Central memory CD8-positive, alpha-beta T cell (primary cell): Measurements from ENCODE around the gene MINDY3.
"Not testable (repeated sequence)": the region's sequence is repeated elsewhere in the genome, so short reads cannot be mapped to it uniquely, and the experiment has no call there.

Source experiments
- ATAC-seq: fragments of 150-1000 bp; cut with Tn5 transposase; replicated peaks from 2 replicates; pipeline ENCODE4 v1.10.0; 2022; ENCODE audit warnings: mild to moderate bottlenecking, moderate FRiP score, moderate number of reproducible peaks; ENCODE audit not compliant: poor library complexity, severe bottlenecking; ENCODE audit errors: extremely low read depth
- DNase-seq, 2 donors: peaks; one replicate each; pipeline ENCODE4 v3.0.0; 2021; ENCODE audit warnings: low spot score in 2 of 2
- H3K27ac Mint-ChIP-seq: one replicate; pipeline ENCODE4 v1.8.0; 2022; ENCODE audit warnings: low read depth, mild to moderate bottlenecking, moderate library complexity, mixed read lengths
- H3K27me3 Mint-ChIP-seq: one replicate; pipeline ENCODE4 v1.8.0; 2022; ENCODE audit warnings: mixed read lengths
- H3K36me3 Mint-ChIP-seq: one replicate; pipeline ENCODE4 v1.8.0; 2022; ENCODE audit warnings: mild to moderate bottlenecking, moderate library complexity, mixed read lengths; ENCODE audit not compliant: insufficient read depth
- H3K4me1 Mint-ChIP-seq: one replicate; pipeline ENCODE4 v1.8.0; 2022; ENCODE audit warnings: mixed read lengths
- H3K4me3 Mint-ChIP-seq: one replicate; pipeline ENCODE4 v1.8.0; 2022; ENCODE audit warnings: mild to moderate bottlenecking, moderate library complexity, mixed read lengths
- H3K9me3 Mint-ChIP-seq: one replicate; pipeline ENCODE4 v1.8.0; 2022; ENCODE audit warnings: mixed read lengths

The MINDY3 gene

DNA sequence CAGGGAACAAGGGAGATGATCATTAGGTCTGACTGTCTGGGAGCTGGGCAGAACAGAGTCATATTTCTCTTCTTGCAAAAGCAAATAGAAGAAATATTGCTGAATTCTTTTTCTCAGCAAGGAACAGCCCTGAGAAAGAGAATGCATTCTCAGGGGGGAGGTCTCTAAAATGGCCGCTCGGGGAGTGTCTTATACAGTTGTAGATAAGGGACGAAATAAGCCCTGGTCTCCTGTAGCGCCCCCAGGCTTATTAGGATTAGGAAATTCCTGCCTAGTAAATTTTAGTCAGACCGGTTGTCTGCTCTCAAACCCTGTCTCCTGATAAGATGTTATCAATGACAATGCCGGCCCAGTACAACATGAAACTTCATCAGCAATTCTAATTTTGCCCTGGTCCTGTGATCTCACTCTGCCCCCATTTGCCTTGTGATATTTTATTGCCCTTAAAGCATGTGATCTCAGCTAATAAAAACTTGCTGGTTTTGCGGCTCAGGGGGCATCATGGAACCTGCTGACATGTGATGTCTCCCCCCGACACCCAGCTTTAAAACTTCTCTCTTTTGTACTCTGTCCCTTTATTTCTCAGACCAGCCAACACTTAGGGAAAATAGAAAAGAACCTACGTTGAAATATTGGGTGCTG, 9.8 kb downstream of the MINDY3 start:
- not testable (repeated sequence) for H3K27me3 Mint-ChIP-seq, H3K36me3 Mint-ChIP-seq, H3K4me3 Mint-ChIP-seq, H3K27ac Mint-ChIP-seq, ATAC-seq, DNase-seq
- peaks cover 52% of the 10 kb centered on the region for H3K4me1 Mint-ChIP-seq
- peaks cover 18% of the 10 kb centered on the region for H3K9me3 Mint-ChIP-seq

DNA sequence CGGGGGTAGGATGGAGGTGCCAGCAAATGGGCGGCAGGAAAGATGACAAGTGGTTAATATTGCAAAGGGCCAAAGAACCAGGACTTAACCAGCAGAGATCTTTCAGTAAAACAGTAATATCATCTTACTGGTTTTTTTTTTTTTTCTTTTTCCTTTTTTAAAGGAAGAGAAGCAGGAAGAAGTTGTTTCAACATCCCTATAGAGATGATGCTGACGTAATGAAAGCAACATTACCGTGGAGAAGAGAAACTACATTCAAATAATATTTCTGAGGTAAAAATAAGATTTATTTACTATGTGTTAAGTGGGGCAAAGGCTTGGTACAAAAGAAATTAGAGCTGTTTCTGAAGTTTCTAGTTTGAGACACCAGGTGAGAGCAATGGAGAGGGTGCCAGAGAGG, 11.0 kb downstream of the MINDY3 start:
- peaks cover 18% of the 10 kb centered on the region for H3K9me3 Mint-ChIP-seq
- no peaks in the 10 kb centered on the region for H3K27me3 Mint-ChIP-seq
- no peak overlapping the region for H3K27ac Mint-ChIP-seq
- H3K4me1 Mint-ChIP-seq: peaks cover 47% of the 10 kb centered on the region
- ATAC-seq (no peak), DNase-seq (no peak)
- H3K4me3 Mint-ChIP-seq: no peak overlapping the region
- peaks cover 5% of the 10 kb centered on the region for H3K36me3 Mint-ChIP-seq

DNA sequence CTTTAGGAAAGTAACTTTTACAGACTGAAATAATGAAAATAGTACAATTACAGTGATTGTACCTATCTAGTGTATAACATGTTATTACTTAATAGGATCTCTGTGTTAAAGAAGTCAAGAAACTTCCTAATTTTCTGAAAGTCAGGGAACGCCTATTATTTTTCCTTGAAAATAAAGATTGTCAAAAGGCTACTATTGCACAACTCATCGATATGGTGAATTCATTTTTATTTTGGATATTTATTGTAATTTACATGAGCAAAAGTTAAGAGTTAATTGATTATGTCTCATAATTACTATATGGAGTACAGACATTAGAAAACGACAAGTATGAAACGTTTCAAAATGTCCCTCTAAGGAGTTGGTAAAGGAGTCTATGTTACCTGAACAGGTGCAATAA, 12.8 kb downstream of the MINDY3 start:
- peaks cover 10% of the 10 kb centered on the region for H3K36me3 Mint-ChIP-seq
- DNase-seq: no peak

DNA sequence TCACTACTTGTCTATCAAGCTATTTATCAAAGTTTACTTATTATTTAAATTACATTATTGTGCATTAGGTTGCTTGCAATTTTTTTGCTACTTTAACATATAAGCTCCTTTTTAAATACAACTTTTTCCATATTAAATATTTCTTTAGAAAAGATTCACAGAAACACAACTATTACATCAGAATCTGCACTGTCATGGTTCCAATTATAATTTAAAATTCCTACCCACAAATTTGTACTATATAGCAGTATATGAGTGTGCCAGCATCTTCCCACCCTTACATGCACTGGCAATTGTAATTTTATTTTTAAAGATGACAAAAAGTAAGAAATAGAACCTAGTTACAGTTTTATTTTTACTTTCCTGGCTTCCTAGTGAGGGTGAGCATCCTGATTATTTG, 15.8 kb downstream of the MINDY3 start:
- no peak overlapping the region for H3K4me3 Mint-ChIP-seq
- H3K27ac Mint-ChIP-seq: no peak overlapping the region
- peaks cover 17% of the 10 kb centered on the region for H3K36me3 Mint-ChIP-seq
- no peaks in the 10 kb centered on the region for H3K27me3 Mint-ChIP-seq
- peaks cover 19% of the 10 kb centered on the region for H3K4me1 Mint-ChIP-seq
- no peak for ATAC-seq
- no peak for DNase-seq
- H3K9me3 Mint-ChIP-seq: no peaks in the 10 kb centered on the region

More for the DNA sequence above, 12.8 kb downstream of the MINDY3 start:
- Mint-ChIP-seq H3K27me3 (no peaks in the 10 kb centered on the region), H3K4me3 (no peak overlapping the region), H3K27ac (no peak overlapping the region), H3K4me1 (peaks cover 44% of the 10 kb centered on the region), H3K9me3 (peaks cover 18% of the 10 kb centered on the region)
- no peak for ATAC-seq

DNA sequence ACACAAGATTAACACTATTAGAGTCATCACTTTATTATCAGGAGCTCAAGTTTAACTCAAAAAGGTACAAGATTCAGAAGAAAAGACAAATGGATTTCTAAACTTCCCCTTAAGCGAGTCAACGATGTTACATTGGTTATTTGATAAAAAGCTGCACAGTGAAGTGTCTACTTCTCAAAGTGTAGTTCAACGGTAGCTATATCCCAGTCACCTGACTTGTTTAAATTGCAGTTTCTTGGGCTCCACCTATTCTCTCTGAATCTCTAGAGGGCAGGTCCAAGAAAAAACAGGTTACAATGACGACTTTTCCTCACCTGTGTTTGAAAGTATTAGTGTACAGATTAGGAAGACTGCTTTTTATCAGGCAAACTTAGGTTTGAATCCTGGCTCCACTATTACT, 16.6 kb downstream of the MINDY3 start:
- Mint-ChIP-seq H3K4me1 (peaks cover 13% of the 10 kb centered on the region), H3K36me3 (peaks cover 16% of the 10 kb centered on the region), H3K9me3 (no peaks in the 10 kb centered on the region), H3K4me3 (no peak overlapping the region), H3K27ac (peak overlapping the region; percentile 16), H3K27me3 (no peaks in the 10 kb centered on the region)
- DNase-seq (no peak), ATAC-seq (no peak)

DNA sequence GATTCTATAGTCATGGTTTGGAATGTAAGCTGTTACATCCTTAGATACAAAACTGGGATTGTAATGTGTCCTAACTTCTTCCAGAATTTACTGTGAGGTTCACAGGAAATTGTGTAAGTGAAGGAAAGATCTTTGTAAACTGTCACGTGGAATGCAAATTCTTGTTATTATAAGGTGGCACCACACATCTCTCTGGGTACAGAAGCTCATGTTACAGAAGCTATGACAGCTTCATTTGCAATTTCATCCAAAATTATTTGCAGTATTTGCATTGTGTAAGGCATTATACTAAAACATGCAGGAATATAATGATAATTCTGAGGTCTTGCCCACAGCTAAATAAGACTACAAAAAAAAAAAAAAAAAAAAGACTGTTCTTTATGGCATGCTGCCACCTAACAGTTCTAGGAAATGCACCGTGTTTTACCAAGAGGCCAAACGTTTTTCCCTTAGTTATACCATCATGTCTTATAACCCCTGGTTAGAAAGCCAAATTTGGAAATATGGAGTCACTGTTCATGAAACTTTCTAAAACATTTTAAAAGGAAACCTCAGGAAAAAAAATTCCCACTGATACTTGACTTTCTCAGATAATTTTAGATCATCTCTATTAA, 17.6 kb downstream of the MINDY3 start:
- no peak overlapping the region for H3K27ac Mint-ChIP-seq
- ATAC-seq (no peak), DNase-seq (no peak)
- no peaks in the 10 kb centered on the region for H3K27me3 Mint-ChIP-seq
- no peaks in the 10 kb centered on the region for H3K9me3 Mint-ChIP-seq
- H3K36me3 Mint-ChIP-seq: peaks cover 16% of the 10 kb centered on the region
- no peak overlapping the region for H3K4me3 Mint-ChIP-seq
- peaks cover 11% of the 10 kb centered on the region for H3K4me1 Mint-ChIP-seq

- Mint-ChIP-seq H3K4me3 (no peak overlapping the region), H3K27me3 (no peaks in the 10 kb centered on the region), H3K27ac (no peak overlapping the region), H3K36me3 (peaks cover 14% of the 10 kb centered on the region), H3K4me1 (peaks cover 11% of the 10 kb centered on the region), H3K9me3 (no peaks in the 10 kb centered on the region)
- no peak for ATAC-seq
- no peak for DNase-seq
Observed at GRCh38 chr10:15841696-15842095, 18.6 kb downstream of the MINDY3 start.

- H3K36me3 Mint-ChIP-seq: peaks cover 13% of the 10 kb centered on the region
- no peak overlapping the region for H3K4me3 Mint-ChIP-seq
- DNase-seq: no peak
- H3K27ac Mint-ChIP-seq: no peak overlapping the region
- no peaks in the 10 kb centered on the region for H3K9me3 Mint-ChIP-seq
- H3K27me3 Mint-ChIP-seq: no peaks in the 10 kb centered on the region
- peaks cover 6% of the 10 kb centered on the region for H3K4me1 Mint-ChIP-seq
- no peak for ATAC-seq
Observed at GRCh38 chr10:15836807-15837206, 23.5 kb downstream of the MINDY3 start.

DNA sequence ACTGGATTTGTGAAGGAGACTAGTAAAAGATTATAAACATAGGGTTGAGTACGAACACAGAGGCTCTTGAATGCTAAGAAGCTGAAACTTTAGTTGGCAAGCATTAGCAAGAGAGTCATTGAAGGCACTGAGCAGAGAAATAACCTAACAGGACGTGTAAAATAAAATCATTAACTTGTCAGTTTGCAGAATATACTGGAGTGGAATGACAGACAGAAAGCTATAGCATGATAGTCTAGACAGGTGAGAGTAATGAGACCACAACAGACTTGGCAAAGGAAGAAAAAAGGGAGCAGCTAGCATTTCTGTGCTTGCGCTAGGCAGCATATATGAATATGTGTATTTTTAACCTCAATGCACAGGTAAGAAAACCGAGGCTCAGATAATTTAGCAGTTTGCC, 30.8 kb downstream of the MINDY3 start:
- H3K9me3 Mint-ChIP-seq: no peaks in the 10 kb centered on the region
- ATAC-seq (no peak), DNase-seq (no peak)
- H3K27ac Mint-ChIP-seq: peak overlapping the region; percentile 26
- no peak overlapping the region for H3K4me3 Mint-ChIP-seq
- H3K27me3 Mint-ChIP-seq: no peaks in the 10 kb centered on the region
- peaks cover 24% of the 10 kb centered on the region for H3K36me3 Mint-ChIP-seq
- peaks cover 20% of the 10 kb centered on the region for H3K4me1 Mint-ChIP-seq

GRCh38 chr10:15824498-15824897, 35.8 kb downstream of the MINDY3 start:
- H3K36me3 Mint-ChIP-seq: peaks cover 26% of the 10 kb centered on the region
- no peak for ATAC-seq

DNA sequence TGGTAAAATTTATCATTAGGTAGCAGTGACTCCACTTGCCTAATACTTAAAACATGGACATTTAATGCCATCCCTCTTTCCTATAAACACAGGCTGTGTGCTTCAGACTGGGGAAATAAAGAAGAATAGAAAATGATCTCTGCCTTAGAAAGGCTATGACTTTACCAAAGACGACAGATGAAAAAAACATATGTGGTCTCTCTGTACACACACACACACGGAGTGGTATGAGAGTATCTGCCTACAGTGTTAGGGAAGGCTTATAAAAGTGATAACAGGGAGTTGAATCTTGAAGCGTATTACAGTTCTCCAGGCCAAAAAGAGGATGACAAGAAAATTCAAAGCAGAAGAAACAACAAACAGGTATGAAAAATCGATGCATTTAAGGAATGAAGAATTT, 38.2 kb downstream of the MINDY3 start:
- DNase-seq (no peak), ATAC-seq (no peak)
- Mint-ChIP-seq H3K4me1 (peaks cover 12% of the 10 kb centered on the region), H3K27me3 (no peaks in the 10 kb centered on the region), H3K36me3 (peaks cover 26% of the 10 kb centered on the region), H3K27ac (peak overlapping the region; percentile 32), H3K9me3 (no peaks in the 10 kb centered on the region), H3K4me3 (no peak overlapping the region)

More at GRCh38 chr10:15824498-15824897, 35.8 kb downstream of the MINDY3 start:
- Mint-ChIP-seq H3K9me3 (no peaks in the 10 kb centered on the region), H3K4me3 (no peak overlapping the region), H3K4me1 (no peaks in the 10 kb centered on the region), H3K27ac (no peak overlapping the region), H3K27me3 (no peaks in the 10 kb centered on the region)
- DNase-seq: no peak

DNA sequence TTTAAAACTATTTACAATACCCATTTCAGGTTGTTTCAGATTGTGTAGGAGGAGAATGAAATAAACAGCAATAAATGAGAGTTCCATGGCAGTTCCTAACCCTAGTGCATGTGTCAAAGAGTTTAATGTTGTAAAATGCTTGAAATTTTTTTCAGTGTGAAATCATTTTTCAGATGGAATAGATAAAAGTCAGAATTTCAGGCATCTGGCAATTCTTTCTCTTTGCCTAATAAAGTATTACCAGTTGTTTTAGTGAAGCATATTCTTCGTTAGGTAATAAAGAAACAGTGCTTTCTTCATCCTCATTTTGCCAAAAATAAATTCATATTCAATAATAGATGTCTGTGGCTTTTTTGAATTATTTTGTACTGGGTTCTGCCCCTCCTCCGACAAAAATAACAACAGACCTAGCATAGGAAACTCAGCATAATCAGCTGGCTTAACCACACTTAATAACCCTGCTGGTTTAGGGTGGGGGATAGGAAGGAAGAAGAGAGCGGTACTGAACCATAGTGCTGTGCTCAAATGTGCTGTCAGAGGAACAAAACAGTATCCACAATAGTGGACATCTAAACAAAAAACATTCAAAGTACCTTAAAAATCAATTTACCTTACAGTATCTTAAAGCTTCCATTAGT, 39.1 kb downstream of the MINDY3 start:
- Mint-ChIP-seq H3K36me3 (peaks cover 23% of the 10 kb centered on the region), H3K27me3 (no peaks in the 10 kb centered on the region), H3K4me3 (no peak overlapping the region), H3K27ac (no peak overlapping the region), H3K4me1 (peaks cover 12% of the 10 kb centered on the region), H3K9me3 (no peaks in the 10 kb centered on the region)
- DNase-seq: no peak
- no peak for ATAC-seq

DNA sequence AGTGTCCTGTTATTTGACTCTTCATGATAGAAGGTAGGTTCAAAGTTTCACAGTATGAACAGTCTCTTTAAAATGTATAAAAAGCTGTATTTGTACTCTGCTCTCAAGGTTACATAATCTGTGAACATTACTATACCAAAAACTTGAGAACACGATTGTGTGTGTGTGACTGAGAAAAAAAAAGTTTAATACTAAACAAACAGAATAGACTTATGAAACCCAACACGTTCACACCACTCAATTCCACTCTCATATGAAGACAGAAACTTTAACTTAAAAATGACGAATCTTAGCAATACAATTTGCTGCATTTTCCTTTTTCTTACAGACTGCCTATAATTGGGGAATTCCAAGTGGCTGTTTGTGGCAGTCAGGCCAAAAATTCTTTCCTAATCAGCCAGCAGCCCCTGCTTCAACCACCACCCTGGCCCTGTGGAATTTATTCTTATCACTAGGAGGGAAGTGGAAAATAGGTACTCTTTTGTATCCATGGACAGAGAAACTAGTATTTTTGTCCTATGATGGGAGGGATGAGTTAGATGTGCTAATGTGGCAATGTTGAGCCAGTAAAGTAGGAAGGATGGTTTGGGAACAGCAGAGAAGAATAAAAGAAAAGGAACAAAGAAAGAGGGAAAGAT, 42.8 kb downstream of the MINDY3 start:
- Mint-ChIP-seq H3K36me3 (peaks cover 26% of the 10 kb centered on the region), H3K27ac (no peak overlapping the region), H3K4me1 (peaks cover 12% of the 10 kb centered on the region), H3K9me3 (no peaks in the 10 kb centered on the region), H3K4me3 (no peak overlapping the region), H3K27me3 (no peaks in the 10 kb centered on the region)
- DNase-seq (no peak), ATAC-seq (no peak)
